H1 (cell line): ENCODE results near the gene KRT85.

Experiments
- BRCA1 ChIP-seq: IDR thresholded peaks from 2 replicates; pipeline ENCODE4 v1.6.1; 2012; ENCODE audit warnings: low read depth, low read length, improper control_type of control experiment
- CTCF ChIP-seq, 3 experiments: IDR thresholded peaks; 1 replicate in 2 of 3; 2 replicates in 1 of 3; pipeline versions ENCODE4 v1.5.1 to v1.6.1; 2011; ENCODE audit warnings: low read length in 3 of 3, mild to moderate bottlenecking in 3 of 3, inconsistent platforms in 2 of 3, low read depth in 1 of 3, moderate library complexity in 1 of 3; ENCODE audit not compliant: insufficient read depth in 1 of 3; ENCODE audit errors: control extremely low read depth in 1 of 3
- POLR2A ChIP-seq, 2 experiments: IDR thresholded peaks; 1 replicate in 1 of 2; 2 replicates in 1 of 2; pipeline ENCODE4 v1.6.1; 2011; ENCODE audit warnings: low read depth in 2 of 2, low read length in 2 of 2, mild to moderate bottlenecking in 2 of 2; ENCODE audit errors: control extremely low read depth in 1 of 2
- POLR2AphosphoS5 ChIP-seq: IDR thresholded peaks from 2 replicates; pipeline ENCODE4 v1.6.1; 2011; ENCODE audit warnings: low read depth, low read length
- RAD21 ChIP-seq, 2 experiments: IDR thresholded peaks in 1 of 2; conservative IDR thresholded peaks in 1 of 2; 2 replicates each; pipeline ENCODE4 v1.6.1; 2011; ENCODE audit warnings: low read depth in 2 of 2, low read length in 2 of 2, improper control_type of control experiment in 1 of 2, inconsistent platforms in 1 of 2, mild to moderate bottlenecking in 1 of 2, moderate library complexity in 1 of 2
- SIRT6 ChIP-seq: IDR thresholded peaks from one replicate; pipeline ENCODE4 v1.7.1; 2012; ENCODE audit warnings: low read length, inconsistent platforms
- SIX5 ChIP-seq: IDR thresholded peaks from 2 replicates; pipeline ENCODE4 v1.6.1; 2011; ENCODE audit warnings: mild to moderate bottlenecking, low read depth, low read length
- TF ChIP-seq, protein P1 (sequence below): IDR thresholded peaks from 2 replicates; pipeline ENCODE4 v1.6.1; 2012; ENCODE audit warnings: inconsistent platforms
- TF ChIP-seq, protein P2 (sequence below): IDR thresholded peaks from 2 replicates; pipeline ENCODE4 v1.6.1; 2012; ENCODE audit warnings: low read length, inconsistent platforms
- TF ChIP-seq, protein P3 (sequence below): IDR thresholded peaks from 2 replicates; pipeline ENCODE4 v1.6.1; 2011; ENCODE audit warnings: low read depth, mild to moderate bottlenecking, low read length; ENCODE audit not compliant: insufficient read depth

DNA sequence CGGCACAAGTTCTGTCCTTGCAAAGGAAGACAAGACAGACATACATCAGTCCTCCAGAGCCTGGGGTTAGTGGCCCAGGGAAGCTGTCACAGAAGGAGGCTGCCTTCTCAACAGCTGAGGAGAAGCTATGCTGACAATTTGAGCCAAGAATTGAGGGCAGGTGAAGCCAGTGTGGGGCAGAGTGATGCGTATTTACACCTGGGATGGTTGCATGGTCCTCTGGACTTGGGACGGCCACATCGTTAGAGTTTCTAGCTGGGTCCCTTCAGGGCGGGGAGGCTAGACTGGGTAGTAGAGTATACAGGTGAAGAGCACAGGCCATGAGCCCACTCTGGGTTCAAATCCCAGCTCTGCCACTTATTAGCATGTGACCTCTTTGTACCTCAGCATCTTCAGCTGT lies 16.5 kb downstream of the KRT85 start:
- TF ChIP-seq, protein P1, sequence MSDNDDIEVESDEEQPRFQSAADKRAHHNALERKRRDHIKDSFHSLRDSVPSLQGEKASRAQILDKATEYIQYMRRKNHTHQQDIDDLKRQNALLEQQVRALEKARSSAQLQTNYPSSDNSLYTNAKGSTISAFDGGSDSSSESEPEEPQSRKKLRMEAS: no peak
- TF ChIP-seq POLR2A (IDR thresholded peaks at IDR 0.05; ENCODE audit: control extremely low read depth in 1 of 2, low read depth in 2 of 2, low read length in 2 of 2) (no peak), BRCA1 (no peak), CTCF (IDR thresholded peaks at IDR 0.05; ENCODE audit: control extremely low read depth in 1 of 3, insufficient read depth in 1 of 3, low read depth in 1 of 3, low read length in 3 of 3) (no peak), RAD21 (IDR thresholded peaks at IDR 0.05 in 1 of 2, conservative IDR thresholded peaks at IDR 0.05 in 1 of 2; ENCODE audit: low read depth in 2 of 2, low read length in 2 of 2) (no peak), SIRT6 (no peak), SIX5 (no peak), POLR2AphosphoS5 (no peak)
- TF ChIP-seq, protein P2, sequence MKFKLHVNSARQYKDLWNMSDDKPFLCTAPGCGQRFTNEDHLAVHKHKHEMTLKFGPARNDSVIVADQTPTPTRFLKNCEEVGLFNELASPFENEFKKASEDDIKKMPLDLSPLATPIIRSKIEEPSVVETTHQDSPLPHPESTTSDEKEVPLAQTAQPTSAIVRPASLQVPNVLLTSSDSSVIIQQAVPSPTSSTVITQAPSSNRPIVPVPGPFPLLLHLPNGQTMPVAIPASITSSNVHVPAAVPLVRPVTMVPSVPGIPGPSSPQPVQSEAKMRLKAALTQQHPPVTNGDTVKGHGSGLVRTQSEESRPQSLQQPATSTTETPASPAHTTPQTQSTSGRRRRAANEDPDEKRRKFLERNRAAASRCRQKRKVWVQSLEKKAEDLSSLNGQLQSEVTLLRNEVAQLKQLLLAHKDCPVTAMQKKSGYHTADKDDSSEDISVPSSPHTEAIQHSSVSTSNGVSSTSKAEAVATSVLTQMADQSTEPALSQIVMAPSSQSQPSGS: no peak
- TF ChIP-seq, protein P3, sequence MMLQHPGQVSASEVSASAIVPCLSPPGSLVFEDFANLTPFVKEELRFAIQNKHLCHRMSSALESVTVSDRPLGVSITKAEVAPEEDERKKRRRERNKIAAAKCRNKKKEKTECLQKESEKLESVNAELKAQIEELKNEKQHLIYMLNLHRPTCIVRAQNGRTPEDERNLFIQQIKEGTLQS: no peak
